Measurements from ENCODE around the gene WNT6.

Gene WNT6

DNA sequence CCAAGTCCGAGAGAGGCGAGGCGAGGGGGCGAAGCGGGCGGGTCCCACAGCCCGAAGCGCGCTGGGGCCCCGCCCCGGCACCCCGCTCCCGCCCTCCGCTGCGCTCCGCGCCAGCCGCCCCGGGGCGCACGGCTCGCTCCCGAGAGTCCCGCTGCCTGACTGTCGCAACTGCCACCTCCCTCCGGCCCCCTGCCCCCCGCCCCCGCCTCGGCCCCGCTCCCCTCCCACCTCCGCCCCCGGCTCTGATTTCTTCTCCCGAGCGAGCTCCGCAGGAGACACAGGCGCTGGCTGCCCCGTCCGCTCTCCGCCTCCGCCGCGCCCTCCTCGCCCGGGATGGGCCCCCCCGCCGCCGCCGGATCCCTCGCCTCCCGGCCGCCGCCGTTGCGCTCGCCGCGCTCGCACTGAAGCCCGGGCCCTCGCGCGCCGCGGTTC lies at the start of gene WNT6:
WNT6 (plus strand) TSS at position 250 of the 432 bp plus-strand sequence. CDS start 233 bp downstream, outside the sequence.
- no peak for DNase-seq (ENCODE audit: low read depth in 2 of 2)

DNA sequence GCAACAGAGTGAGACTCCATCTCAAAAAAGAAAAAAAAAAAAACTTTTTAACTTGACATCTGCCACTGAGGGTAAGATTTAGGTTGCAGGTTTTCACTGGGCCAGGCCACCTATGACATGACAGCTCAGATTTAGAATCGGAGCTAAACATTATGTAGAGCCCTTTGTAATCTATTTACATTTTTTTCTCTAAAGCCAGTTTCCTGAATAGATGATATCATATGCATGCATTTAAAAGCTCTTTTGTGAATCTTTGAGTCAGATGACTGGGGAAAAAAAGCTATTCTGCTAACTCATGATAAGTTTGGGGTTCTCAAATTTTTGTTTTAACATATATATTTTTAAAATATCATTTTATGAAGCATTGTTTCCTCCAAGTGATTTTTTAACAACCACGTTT lies 49.3 kb upstream of the WNT6 start:
- no peak for DNase-seq (ENCODE audit: low read depth in 2 of 2)

DNA sequence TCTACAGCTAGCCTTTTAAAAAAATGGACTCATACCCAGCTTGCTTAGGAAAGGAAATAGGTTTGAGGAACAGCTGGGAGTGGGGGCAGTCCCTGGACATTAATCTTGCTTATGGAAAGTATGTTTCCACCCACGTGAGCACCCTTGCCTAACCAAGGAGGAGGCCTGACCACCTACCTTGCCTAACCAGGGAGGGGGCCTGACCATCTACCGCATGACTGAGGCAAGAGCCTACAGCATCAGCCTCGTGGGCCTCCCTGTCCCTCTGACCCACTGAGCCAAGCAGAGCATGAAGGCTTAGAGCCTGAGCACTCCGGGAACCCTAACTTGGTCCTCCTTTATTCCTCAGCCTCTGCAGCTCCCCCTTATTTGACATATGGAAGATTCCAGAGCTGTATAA lies 48.2 kb upstream of the WNT6 start:
- no peak for DNase-seq (ENCODE audit: low read depth in 2 of 2)

DNA sequence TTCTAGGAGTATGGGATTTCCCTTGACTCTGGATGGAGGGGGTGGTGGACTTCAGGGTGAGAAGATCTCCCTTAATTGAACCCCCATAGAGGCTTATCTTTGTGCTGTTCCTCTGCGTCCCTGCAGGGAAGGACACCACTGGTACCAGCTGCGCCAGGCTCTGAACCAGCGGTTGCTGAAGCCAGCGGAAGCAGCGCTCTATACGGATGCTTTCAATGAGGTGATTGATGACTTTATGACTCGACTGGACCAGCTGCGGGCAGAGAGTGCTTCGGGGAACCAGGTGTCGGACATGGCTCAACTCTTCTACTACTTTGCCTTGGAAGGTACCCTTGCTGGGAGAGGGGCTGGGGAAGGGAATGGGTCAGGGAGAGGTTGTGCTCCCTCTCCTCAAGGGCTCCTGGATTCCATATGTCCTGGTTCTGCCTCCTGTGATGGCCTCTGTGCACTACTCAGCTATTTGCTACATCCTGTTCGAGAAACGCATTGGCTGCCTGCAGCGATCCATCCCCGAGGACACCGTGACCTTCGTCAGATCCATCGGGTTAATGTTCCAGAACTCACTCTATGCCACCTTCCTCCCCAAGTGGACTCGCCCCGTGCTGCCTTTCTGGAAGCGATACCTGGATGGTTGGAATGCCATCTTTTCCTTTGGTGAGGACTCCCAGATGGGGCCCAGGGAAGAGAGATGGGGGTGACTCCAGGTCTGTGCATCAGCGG lies 47.3 kb upstream of the WNT6 start:
- no peak for DNase-seq (ENCODE audit: low read depth in 2 of 2)

DNA sequence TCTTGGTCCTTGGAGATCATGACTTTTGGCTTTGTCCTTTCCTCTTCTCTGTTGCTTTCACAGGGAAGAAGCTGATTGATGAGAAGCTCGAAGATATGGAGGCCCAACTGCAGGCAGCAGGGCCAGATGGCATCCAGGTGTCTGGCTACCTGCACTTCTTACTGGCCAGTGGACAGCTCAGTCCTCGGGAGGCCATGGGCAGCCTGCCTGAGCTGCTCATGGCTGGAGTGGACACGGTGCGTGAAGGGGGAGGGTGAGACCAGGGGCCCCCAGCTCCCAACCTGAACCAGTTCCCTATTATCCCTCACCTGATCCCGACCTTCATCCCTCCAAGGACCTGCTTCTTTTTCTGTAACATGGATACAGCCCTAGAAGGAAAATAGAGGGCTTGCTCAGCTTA lies 46.7 kb upstream of the WNT6 start:
- DNase-seq (ENCODE audit: low read depth in 2 of 2) = no peak

DNA sequence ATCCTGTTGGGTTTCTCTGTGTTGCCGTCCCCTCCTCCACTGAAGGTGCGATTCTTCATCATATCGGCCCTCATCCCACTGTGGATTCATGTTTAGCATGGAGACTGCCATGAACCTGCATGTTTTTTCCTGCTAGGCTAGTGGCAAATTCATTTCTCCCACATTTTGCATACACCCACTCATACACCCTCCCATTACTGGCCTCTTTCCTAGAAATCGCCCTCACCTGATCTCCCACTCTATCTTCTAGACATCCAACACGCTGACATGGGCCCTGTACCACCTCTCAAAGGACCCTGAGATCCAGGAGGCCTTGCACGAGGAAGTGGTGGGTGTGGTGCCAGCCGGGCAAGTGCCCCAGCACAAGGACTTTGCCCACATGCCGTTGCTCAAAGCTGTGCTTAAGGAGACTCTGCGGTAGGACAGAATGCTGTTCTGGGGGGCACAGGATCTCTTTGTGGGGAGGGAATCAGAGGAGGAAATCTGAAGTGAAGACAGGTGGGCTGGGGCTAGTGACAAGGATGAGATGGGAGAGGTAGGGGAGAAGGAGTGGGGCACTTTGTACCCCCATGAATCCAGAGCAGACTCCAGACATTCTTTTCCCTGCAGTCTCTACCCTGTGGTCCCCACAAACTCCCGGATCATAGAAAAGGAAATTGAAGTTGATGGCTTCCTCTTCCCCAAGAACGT lies 45.7 kb upstream of the WNT6 start:
- DNase-seq (ENCODE audit: low read depth in 2 of 2) = no peak

DNA sequence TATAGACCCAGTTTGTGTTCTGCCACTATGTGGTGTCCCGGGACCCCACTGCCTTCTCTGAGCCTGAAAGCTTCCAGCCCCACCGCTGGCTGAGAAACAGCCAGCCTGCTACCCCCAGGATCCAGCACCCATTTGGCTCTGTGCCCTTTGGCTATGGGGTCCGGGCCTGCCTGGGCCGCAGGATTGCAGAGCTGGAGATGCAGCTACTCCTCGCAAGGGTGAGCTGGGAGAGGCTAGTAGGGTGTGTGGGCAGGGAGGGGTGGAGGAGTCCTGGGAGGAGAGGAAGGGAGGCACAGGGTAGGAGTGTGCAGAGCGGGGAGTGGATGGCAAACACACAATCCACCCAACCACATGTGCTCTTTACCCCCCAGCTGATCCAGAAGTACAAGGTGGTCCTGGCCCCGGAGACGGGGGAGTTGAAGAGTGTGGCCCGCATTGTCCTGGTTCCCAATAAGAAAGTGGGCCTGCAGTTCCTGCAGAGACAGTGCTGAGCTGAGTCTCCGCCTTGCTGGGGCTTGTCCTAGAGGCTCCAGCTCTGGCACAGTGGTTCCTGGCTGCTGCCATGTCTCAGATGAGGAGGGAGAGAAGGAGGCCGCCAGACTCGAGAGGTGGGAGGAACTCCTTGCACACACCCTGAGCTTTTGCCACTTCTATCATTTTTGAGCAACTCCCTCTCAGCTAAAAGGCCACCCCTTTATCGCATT lies 44.9 kb upstream of the WNT6 start:
- DNase-seq (ENCODE audit: low read depth in 2 of 2) = no peak

DNA sequence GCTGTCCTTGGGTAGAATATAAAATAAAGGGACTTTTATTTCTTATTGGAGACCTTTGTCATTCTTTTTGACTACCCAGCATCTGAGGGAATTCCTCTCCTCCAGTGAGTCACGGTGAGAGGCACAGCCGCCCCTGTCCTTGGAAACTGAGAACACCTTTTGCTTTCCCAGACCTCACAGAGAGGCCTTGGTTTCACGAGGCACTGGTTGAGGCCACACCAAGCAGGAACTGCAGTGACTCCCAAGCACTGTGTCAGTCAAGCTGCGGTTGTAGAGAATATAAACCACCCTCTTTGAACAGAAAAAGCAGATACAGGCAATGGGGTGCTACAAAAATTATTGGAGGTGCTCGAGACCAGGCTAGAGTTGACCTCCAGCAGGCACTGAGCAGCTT lies 44.4 kb upstream of the WNT6 start:
- DNase-seq (ENCODE audit: low read depth in 2 of 2) = no peak

DNA sequence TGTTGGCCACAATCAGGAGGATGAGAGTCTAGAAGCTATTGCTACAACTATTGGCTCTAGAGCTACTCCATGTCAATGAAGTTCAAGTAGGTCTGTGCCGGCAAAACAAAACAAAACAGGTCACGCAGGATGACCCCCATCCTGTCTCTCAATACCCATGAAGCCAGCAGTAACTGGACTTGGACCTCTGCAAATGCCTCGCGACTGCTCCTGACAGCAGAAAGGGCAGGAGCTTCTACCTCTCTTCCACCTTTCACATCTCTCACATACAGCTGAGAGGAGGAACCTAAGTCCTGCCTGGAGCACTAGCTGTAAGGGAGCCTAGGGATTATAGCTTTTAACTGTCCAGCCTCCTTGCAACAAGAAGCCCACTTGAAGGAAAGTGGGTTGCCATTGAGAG lies 44.0 kb upstream of the WNT6 start:
- no peak for DNase-seq (ENCODE audit: low read depth in 2 of 2)

DNA sequence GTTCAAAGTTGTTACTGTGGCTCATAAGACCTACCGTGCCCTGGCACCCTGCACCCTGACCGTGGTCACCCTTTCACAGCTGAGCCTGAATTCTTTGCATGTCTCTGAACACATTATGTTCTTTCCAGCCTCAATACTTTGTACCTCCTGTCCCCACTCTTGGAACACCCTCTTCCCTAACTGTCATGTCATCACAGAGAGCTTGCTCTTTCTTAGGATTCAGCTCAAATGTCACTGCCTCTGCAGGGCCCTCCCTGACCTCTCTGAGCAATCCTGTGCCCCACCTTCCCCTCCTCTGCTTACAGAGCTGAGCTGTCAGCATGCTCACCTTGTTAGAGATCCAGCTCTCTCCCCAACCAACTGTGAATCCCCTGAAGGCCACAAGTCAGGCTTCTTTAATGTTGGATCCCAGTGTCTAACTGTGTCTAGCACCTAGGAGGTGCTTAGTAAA lies 43.0 kb upstream of the WNT6 start:
- no peak for DNase-seq (ENCODE audit: low read depth in 2 of 2)

DNA sequence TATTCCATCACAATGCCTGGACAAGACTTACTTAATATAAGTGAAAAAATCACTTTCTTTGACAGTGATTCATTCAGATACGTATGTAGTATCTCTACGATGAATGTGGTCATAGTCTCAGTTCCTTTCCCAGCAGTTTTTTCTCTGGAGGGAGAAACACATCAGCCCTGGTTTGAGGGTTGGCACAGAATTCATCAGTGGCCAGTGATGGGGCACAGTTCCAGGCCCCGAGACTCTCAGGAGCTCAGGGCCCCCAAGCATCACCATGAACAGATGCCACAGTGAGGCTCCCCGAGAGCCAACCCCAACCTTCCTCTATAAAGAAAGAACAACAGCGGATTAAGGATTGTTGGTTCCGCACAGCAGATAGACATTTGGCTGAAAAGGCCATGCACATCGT lies 40.5 kb upstream of the WNT6 start:
- DNase-seq (ENCODE audit: low read depth in 2 of 2) = no peak

DNA sequence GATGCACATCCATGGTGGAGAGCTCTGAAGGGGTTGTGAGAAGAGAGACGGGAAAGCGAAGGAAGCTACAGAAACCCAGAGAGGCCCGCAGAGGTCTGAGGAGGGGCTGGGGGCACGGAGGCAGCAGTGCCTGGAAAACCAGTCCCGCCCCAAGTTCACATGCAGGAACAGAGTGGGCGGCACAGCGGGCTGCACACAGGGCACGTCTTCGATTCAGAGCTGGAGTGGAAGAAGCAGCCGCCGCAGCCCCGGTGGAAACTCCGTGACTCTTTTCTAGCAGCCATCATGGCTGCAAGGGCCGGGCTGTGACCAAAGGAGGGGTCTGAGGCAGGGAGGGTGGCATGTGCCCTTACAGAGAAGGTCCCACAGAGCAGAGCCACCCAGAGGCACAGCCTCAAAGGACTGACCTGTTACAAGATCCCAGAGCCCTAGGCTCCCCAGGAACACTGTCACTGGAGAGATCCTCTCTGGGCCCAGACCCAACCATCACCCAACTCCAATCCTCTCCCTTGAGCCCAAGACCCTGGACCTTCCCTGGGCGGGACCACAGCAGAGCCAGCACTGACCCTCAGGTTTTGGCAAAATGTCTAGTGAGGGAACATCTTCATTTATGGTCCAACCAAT lies 38.7 kb upstream of the WNT6 start:
- no peak for DNase-seq (ENCODE audit: low read depth in 2 of 2)

DNA sequence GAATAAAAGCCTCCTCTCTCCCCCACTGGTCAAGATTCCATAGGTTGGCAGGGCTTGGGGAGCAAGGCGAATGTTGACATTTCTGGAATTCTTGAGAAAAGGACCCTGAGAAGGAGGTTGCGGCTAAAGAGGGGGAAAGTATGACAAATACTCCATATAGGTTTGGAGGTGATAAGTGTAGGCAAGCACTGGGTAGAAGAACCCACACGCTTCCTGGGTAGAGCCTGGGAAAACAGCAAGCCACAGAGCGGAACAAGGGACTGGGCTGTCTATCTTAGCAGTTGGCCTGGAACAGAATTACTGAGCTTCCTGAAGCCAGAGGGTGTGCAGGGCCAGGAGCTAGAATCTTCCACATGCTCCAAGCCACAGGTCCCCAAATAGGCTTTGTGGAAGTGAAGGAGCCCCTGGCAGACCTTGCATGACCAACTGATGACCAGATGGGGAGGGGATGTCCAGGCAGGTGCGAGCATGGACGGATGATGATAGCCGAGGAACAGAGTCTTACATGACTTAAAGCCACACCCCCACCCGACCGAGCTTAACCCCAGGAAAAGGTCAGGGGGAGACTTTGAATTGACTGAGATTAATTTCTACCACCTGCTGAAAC lies 37.9 kb upstream of the WNT6 start:
- no peak for DNase-seq (ENCODE audit: low read depth in 2 of 2)

DNA sequence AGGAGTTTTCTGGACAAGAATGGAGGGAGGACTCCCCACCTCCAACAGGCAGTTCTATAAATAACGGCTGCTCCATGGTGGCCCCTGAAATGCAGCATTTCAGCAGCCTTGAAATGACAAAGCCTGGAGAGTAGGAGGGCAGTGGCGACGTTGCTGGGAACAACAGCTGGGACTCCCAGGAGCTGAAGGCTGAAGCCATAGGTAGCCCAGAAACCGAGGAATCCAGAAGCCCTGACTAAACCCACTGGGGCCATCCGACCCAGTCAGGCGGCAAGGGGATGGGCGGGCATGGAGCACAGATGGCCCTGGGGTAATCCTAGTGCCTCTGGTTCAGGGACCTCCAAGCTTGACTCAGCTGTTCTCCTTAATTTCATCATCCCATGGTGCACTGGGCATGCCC lies 37.0 kb upstream of the WNT6 start:
- no peak for DNase-seq (ENCODE audit: low read depth in 2 of 2)

DNA sequence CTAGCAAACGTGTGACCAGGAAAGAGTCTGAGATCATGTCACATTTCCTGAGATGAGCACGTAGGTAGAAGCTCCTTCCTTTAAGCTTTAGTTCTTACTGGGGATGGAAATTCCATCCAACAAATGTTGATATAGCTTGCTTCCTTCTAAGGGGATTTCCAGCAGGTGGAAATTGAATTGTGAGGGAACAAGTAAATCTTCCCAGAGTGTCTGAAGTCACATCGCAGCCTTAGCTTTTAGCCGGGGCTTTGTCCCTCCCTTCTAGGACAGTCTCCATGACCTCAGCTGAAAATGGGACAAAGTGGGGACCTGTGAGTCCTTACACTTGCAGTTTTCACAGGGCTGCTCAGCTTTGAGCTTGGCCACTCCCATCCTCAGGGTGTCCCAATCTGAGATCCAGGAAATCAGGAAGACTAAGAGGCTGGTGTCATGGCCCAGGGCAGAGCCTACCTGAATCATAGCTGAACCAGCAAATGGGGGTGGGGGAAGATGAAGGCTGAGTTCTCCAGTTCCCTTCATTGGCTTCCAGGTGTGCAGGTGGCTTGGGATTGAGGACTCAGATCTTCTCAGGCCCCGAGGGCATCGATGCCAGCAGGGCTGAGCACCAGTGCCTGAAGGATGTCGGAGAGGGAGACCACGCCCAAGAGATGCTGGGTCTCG lies 36.3 kb upstream of the WNT6 start:
- DNase-seq (ENCODE audit: low read depth in 2 of 2) = no peak

DNA sequence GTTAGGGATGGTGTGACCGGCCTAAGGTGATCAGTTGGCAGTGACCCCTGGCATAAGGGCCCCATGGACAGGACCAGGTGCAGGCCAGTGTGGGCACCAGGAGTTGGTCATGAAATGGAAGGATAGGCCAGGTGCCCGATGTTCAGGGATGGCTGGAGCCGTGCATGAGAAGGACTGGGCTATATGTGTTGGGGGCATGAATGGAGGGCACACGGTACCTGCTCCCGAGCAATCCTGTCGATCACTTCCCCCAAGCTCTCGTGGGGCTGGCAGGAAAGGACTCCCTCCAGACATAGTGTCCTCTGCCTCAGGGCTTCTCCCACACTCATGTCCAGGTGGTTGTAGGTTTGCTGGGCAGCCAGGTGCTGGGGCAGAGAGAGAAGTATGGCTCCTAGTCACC lies 35.6 kb upstream of the WNT6 start:
- DNase-seq (ENCODE audit: low read depth in 2 of 2) = no peak

DNA sequence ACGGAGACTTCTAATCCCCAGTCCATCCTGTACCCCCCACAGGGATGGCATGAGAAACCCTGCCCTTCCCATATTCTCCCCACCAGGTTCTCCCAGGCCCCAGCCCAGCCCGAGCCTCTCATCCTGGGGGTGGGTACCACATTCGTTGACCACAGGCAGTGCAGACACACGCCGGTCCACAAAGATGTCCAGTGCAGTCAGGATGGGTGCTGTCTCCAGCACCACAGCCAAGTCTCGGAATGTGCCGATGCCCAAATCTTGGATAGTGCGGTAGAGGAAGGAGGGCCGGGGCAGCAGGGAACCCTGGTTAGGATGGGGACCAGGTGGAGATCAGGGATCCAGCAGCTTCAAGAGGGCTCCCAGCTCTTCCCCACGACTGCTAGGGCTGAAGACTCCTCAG lies 32.8 kb upstream of the WNT6 start:
- DNase-seq (ENCODE audit: low read depth in 2 of 2) = no peak

DNA sequence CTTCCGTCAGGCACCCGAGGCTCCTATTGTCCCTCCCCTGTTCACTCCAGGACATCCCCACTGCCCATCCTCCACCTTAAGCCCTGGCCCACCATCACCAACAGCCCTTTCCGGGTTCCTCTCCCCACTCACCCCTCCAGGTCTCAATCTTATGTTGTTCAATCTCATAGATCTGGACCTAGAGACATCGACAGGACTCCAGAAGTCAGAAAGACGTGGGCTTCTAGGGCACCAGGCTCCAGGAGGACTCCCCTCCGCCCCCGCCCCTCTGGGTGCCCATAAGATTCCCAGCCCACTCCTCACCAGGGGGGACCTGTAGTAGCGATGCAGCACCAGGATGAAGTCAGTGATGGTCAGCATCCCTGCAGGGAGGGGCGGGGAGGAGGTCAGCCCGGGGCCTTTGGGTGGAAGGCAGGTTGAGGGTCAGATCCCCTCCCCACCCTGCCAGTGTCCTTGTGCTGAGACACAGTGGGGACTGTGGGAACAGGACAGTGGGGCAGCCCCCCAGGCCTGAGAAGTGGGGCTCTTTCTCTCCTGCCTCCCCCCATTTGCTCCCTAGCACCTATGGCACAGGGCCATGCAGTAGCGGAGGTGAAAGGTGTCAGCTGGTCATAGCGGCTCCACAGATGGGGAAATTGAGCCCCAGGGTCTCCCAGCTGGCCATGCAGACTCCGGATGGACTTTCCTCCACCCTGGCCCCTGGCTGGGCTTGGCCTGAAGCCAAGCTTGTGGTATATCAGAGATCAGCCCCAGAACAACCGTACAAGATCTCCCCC lies 31.7 kb upstream of the WNT6 start:
- DNase-seq (ENCODE audit: low read depth in 2 of 2) = no peak

DNA sequence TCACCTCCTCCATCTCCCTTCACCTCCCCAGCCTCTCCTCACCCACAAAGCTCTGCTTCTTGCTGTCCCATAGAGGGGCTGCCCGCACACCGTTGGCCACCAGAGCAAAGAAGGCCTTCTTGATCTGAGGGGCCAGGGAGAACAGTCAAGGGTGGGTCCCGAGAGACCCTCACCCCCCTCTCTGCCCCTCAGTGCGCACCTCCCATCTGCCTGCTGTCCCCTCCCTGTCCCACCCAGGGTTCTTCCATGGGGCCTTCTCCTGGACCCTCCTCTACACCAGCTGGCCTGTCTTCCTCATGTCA lies 31.2 kb upstream of the WNT6 start:
- DNase-seq (ENCODE audit: low read depth in 2 of 2) = no peak

DNA sequence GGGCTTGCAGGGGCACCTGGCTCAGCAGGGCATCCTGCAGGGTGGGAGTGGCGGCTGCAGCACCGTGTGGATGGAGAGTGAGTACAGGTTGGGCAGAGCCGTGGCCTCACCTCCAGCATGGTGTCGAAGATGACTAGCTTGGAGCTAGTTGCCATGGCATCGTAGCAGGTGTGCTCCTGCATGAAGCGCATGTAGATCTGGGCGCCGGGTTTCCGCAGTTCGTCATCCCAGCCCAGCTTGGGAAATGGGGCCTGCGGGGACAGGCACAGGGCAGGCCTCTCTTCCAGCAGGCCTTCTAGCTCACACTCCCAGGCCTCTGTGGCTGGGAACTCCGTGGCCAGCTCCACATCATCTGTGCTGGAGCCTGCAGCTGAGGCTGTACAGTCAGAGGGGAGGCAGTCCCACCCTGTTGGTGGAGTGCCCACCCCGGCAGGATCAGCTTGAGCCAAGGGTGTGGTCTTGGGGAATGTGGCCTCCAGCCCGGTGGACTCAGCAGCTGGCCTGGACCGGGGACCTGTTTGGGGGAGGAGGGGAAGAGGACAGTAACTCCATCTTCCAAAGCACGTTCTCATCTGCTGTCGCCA lies 29.6 kb upstream of the WNT6 start:
- no peak for DNase-seq (ENCODE audit: low read depth in 2 of 2)
